K562 (cell line): ENCODE results near the gene ZSCAN32. TPM values are rescaled to one million over a fixed set of nuclear protein-coding genes. Genes with fewer than 3 reads are reported as not detected.

Experiments
- ATAC-seq: fragments of 200-7000 bp; cut with Tn5 transposase; 3 replicates; pipeline ENCODE4 v1.9.1; 2020; ENCODE audit warnings: moderate library complexity
- BruUV-seq: library from RNA; stranded (reverse); fragments of 400-500 nt; replicated peaks from 2 replicates; lab custom pipeline; 2021; lab: Mats Ljungman, UMichigan
- CTCF ChIA-PET: fragments of 300-600 bp; formaldehyde crosslinking; extraction: SDS; loops from one replicate; lab custom pipeline; 2021; ENCODE audit warnings: low intra/inter-chr PET ratio; lab: Yijun Ruan, JAX
- POLR2A ChIA-PET: fragments of 300-600, 350-650 bp; sonication (Branson Sonifier 250); formaldehyde crosslinking; extraction: SDS; loops from one replicate; lab custom pipeline; 2021; ENCODE audit warnings: antibody characterized with exemption, inconsistent platforms; lab: Yijun Ruan, JAX
- DNase-seq, 4 experiments: peaks; one replicate each; pipeline versions ENCODE4 v3.0.0 to v3.0.0-alpha.2; 2011 to 2018; ENCODE audit warnings: low spot score in 3 of 4, mixed read lengths in 3 of 4; ENCODE audit errors: extremely low read depth in 1 of 4
- FAIRE-seq: peaks from 2 replicates; lab custom pipeline; 2011; peaks lifted over from hg19 to GRCh38; lab: Jason Lieb, UNC
- H2AFZ ChIP-seq: 2 replicates; pipeline ENCODE4 v1.6.0; 2011; ENCODE audit warnings: low read depth, low read length, control low read depth, inconsistent platforms
- H3K27ac ChIP-seq: fragments of 200-600 bp; 3 replicates; pipeline ENCODE4 v1.8.0; 2011; ENCODE audit warnings: low read depth, mild to moderate bottlenecking, control low read depth, inconsistent platforms, low read length, moderate library complexity, mixed read lengths; ENCODE audit errors: extremely low read depth
- H3K27me3 ChIP-seq, 2 experiments: fragments of 300-600 bp in 1 of 2; 2 replicates in 1 of 2; 3 replicates in 1 of 2; pipeline versions ENCODE4 v1.6.0 to v1.8.0; 2011; ENCODE audit warnings: inconsistent platforms in 2 of 2, low read length in 2 of 2, mild to moderate bottlenecking in 1 of 2, mixed read lengths in 1 of 2, moderate library complexity in 1 of 2; ENCODE audit not compliant: control insufficient read depth in 2 of 2, insufficient read depth in 2 of 2
- H3K36me3 ChIP-seq: fragments of 300-600 bp; 3 replicates; pipeline ENCODE4 v1.8.0; 2011; ENCODE audit warnings: mild to moderate bottlenecking, low read length, inconsistent platforms; ENCODE audit not compliant: control insufficient read depth, insufficient read depth
- H3K4me1 ChIP-seq, 2 experiments: fragments of 200-600 bp in 1 of 2; replicated peaks in 1 of 2; 2 replicates in 1 of 2; 3 replicates in 1 of 2; pipeline versions ENCODE4 v1.5.1 to v1.8.0; 2011; ENCODE audit warnings: inconsistent platforms in 2 of 2, low read length in 2 of 2, mild to moderate bottlenecking in 1 of 2, mixed read lengths in 1 of 2, moderate library complexity in 1 of 2; ENCODE audit not compliant: control insufficient read depth in 2 of 2, insufficient read depth in 2 of 2
- H3K4me2 ChIP-seq: 2 replicates; pipeline ENCODE4 v1.6.1; 2011; ENCODE audit warnings: low read length, control low read depth, inconsistent platforms, mixed read lengths; ENCODE audit not compliant: insufficient read depth
- H3K4me3 ChIP-seq: fragments of 200-600 bp; sonication (generic), shearing (Covaris generic); 2 replicates; pipeline ENCODE4 v1.5.1; 2016; ENCODE audit warnings: control low read depth, inconsistent platforms
- H3K79me2 ChIP-seq: fragments of 200-600 bp; 3 replicates; pipeline ENCODE4 v1.8.0; 2011; ENCODE audit warnings: low read length, inconsistent platforms; ENCODE audit not compliant: control insufficient read depth, insufficient read depth
- H3K9ac ChIP-seq, 2 experiments: 2 replicates each; pipeline versions ENCODE4 v1.6.0 to v1.6.1; 2011; ENCODE audit warnings: low read depth in 2 of 2, low read length in 2 of 2, control low read depth in 1 of 2, inconsistent platforms in 1 of 2, mild to moderate bottlenecking in 1 of 2, mixed read lengths in 1 of 2; ENCODE audit not compliant: insufficient read depth in 1 of 2
- H3K9me1 ChIP-seq: one replicate; pipeline ENCODE4 v1.6.0; 2011; ENCODE audit warnings: inconsistent platforms, mild to moderate bottlenecking, low read length, moderate library complexity; ENCODE audit not compliant: control insufficient read depth, insufficient read depth
- H3K9me3 ChIP-seq: replicated peaks from 2 replicates; pipeline ENCODE4 v1.5.1; 2011; ENCODE audit warnings: low read depth, low read length, inconsistent platforms; ENCODE audit not compliant: control insufficient read depth, insufficient read depth
- H4K20me1 ChIP-seq: replicated peaks from 2 replicates; pipeline ENCODE4 v1.6.1; 2011; ENCODE audit warnings: low read length, inconsistent platforms, mixed read lengths; ENCODE audit not compliant: control insufficient read depth, insufficient read depth
- GATAD2A ChIP-seq: fragments of 450-650 bp; IDR thresholded peaks from 2 replicates; pipeline ENCODE4 v1.6.1; 2017
- NCOA2 ChIP-seq, 2 experiments: fragments of 450-650 bp; IDR thresholded peaks; 2 replicates each; pipeline ENCODE4 v1.6.1; 2018; ENCODE audit warnings: mild to moderate bottlenecking in 2 of 2, moderate library complexity in 1 of 2; ENCODE audit not compliant: partially characterized antibody in 2 of 2
- NR2C1 ChIP-seq, 2 experiments: fragments of 450-650 bp; IDR thresholded peaks; 2 replicates each; pipeline ENCODE4 v1.6.1; 2017; ENCODE audit warnings: mild to moderate bottlenecking in 2 of 2, antibody characterized with exemption in 1 of 2, inconsistent platforms in 1 of 2, missing compliant biosample characterization in 1 of 2, missing genetic modification characterization in 1 of 2
- PHF20 ChIP-seq: fragments of 450-650 bp; IDR thresholded peaks from 2 replicates; pipeline ENCODE4 v1.6.1; 2018; ENCODE audit not compliant: partially characterized antibody
- SMARCC2 ChIP-seq: fragments of 450-650 bp; IDR thresholded peaks from 2 replicates; pipeline ENCODE4 v1.6.1; 2017; ENCODE audit warnings: antibody characterized with exemption, moderate library complexity, mild to moderate bottlenecking, low read depth
- ZNF197 ChIP-seq: fragments of 200-800 bp; sonication (Bioruptor generic); IDR thresholded peaks from 2 replicates; pipeline ENCODE4 v1.6.1; 2016; ENCODE audit warnings: low read depth, missing genetic modification characterization, missing compliant biosample characterization
- ZNF431 ChIP-seq: sonication (generic); formaldehyde crosslinking; IDR thresholded peaks from 2 replicates; pipeline ENCODE4 v1.8.0; 2022; ENCODE audit warnings: mild to moderate bottlenecking, missing genetic modification reagents
- WGBS: fragments of 100-300 bp; shearing (Covaris generic); methylation state at CpG from one replicate; pipeline ENCODE4 v1.1.6; 2016; ENCODE audit warnings: low coverage, mixed read lengths; ENCODE audit not compliant: insufficient coverage; ENCODE audit errors: missing lambda C conversion rate; 5-methylcytosine and 5-hydroxymethylcytosine counted together
- in situ Hi-C: fragments of 300-500 bp; cut with MboI; formaldehyde crosslinking; loops from 4 replicates; pipeline ENCODE4 v1.15.0; 2018; ENCODE audit warnings: inconsistent platforms, mixed read lengths
- intact Hi-C: fragments of 100-400 bp; cut with micrococcal nuclease; formaldehyde crosslinking; loops from 2 replicates; pipeline ENCODE4 v1.14.2; 2022
- polyA plus RNA-seq, 8 experiments: library from polyadenylated mRNA; depleted of rRNA in 4 of 8; stranded (reverse) in 5 of 8; unstranded in 3 of 8; fragments of >200 nt; fragmentation: Nextera tagmentation in 2 of 8; fragmentation: Illumina TruSeq in 1 of 8; extraction: Ambion mirVana in 2 of 8; extraction: Trizol in 1 of 8; gene quantifications; 2 replicates each; pipeline versions ENCODE4 v1.2.1 to v1.2.3, GENCODE V29; 2011 to 2014; ENCODE audit warnings: inconsistent platforms in 1 of 8, missing spikeins in 1 of 8
- total RNA-seq, 7 experiments: library from RNA; depleted of rRNA in 6 of 7; stranded (reverse); fragments of >200 nt in 6 of 7; fragmentation: Illumina TruSeq in 2 of 7; extraction: Trizol in 2 of 7; gene quantifications; 2 replicates each; pipeline versions ENCODE4 v1.2.1 to v1.2.3, GENCODE V29; 2011 to 2021; ENCODE audit warnings: low replicate concordance in 1 of 7
- TF ChIP-seq, protein P1 (sequence below): fragments of 450-650 bp; formaldehyde crosslinking; IDR thresholded peaks from 2 replicates; pipeline ENCODE4 v1.4.0; 2022; ENCODE audit warnings: mild to moderate bottlenecking, moderate library complexity
- TF ChIP-seq, protein P2 (sequence below), 2 experiments: fragments of 450-650 bp; IDR thresholded peaks; 2 replicates each; pipeline ENCODE4 v1.6.1; 2018; ENCODE audit warnings: mild to moderate bottlenecking in 2 of 2, low read depth in 1 of 2; ENCODE audit not compliant: partially characterized antibody in 2 of 2

The ZSCAN32 gene
- total and polyA plus RNA-seq, 9 of the 15 experiments (the other 6 are each of a cell fraction or from before 2014, with no cell fraction given): 16.0 to 29.4 (median 19.2) TPM

DNA sequence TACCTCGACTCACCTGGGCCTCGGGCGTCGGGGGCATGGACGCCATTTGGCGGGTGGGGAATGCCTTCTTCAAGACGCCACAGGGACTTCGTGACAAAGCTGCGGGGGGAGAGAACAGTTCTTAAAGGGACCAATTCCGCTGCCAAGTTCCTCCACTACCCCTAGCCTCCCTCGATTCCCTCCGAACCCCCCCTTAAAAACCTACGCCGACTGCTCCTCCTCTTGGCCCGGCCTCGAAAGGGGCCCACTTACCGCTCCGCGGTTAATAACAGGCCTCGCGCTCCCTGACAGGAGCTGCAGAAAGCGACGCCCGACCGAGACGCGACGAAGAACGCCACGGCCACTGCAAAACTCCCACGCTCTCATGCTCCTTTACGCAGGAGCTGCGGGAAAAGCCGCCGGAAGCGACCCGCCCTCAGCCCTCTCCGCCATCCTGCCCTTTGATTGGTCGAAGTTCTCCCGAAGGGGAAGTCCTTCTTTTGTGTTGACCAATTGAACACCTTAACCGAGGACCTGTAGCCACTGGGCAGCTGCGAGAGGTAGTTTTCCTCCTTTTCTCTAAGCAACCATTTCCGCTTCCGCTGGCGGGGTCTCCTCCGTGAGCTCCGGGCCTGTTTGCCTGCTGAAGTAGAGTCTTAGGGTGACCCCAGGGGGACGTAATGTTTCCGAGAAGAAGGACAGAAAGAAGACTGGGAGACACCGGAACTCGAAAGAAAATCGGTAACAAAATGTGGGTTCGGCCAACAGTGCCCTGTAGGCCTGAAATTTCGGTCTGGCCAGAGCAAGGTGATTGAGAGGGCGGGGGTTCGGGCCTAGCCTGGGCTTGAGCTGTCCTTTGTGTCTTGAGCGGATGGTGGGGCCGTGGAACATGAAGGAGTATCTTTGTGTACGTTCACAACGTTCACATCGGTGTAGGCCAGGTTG, 42.6 kb upstream of the ZSCAN32 start, which contains the start of the genes NAA60 and ZNF597 (continued):
- no peak for TF ChIP-seq NCOA2 (IDR thresholded peaks at IDR 0.05; ENCODE audit: partially characterized antibody in 2 of 2)
- TF ChIP-seq GATAD2A: no peak
- TF ChIP-seq, protein P1, sequence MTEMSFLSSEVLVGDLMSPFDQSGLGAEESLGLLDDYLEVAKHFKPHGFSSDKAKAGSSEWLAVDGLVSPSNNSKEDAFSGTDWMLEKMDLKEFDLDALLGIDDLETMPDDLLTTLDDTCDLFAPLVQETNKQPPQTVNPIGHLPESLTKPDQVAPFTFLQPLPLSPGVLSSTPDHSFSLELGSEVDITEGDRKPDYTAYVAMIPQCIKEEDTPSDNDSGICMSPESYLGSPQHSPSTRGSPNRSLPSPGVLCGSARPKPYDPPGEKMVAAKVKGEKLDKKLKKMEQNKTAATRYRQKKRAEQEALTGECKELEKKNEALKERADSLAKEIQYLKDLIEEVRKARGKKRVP (CRISPR knock-in tag): no peak
- no peak for TF ChIP-seq ZNF431 (CRISPR knock-in tag)
- no peak for TF ChIP-seq PHF20
- no peak for TF ChIP-seq NR2C1 (IDR thresholded peaks at IDR 0.05)
- TF ChIP-seq NR2C1 (tag; IDR thresholded peaks at IDR 0.05): no peak

DNA sequence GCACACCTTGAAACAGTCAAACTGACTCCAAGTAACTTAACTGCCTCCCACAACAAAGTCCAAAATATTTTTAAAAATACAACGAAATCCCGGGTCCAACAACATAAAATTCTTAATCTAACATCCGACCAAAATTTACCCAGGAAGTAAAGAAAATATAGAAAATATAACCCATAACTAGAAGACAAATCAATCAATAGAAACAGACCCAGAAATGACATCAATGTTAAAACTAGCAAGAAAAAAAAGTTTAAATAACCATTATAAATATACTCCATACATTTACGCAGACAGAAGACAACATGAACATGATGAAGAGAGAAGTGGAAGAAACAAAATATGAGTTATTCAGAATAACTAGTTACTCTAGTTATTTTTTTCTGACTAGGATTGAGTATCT, 38.8 kb upstream of the ZSCAN32 start:
- BruUV-seq: no TSS peak
- TF ChIP-seq, protein P2, sequence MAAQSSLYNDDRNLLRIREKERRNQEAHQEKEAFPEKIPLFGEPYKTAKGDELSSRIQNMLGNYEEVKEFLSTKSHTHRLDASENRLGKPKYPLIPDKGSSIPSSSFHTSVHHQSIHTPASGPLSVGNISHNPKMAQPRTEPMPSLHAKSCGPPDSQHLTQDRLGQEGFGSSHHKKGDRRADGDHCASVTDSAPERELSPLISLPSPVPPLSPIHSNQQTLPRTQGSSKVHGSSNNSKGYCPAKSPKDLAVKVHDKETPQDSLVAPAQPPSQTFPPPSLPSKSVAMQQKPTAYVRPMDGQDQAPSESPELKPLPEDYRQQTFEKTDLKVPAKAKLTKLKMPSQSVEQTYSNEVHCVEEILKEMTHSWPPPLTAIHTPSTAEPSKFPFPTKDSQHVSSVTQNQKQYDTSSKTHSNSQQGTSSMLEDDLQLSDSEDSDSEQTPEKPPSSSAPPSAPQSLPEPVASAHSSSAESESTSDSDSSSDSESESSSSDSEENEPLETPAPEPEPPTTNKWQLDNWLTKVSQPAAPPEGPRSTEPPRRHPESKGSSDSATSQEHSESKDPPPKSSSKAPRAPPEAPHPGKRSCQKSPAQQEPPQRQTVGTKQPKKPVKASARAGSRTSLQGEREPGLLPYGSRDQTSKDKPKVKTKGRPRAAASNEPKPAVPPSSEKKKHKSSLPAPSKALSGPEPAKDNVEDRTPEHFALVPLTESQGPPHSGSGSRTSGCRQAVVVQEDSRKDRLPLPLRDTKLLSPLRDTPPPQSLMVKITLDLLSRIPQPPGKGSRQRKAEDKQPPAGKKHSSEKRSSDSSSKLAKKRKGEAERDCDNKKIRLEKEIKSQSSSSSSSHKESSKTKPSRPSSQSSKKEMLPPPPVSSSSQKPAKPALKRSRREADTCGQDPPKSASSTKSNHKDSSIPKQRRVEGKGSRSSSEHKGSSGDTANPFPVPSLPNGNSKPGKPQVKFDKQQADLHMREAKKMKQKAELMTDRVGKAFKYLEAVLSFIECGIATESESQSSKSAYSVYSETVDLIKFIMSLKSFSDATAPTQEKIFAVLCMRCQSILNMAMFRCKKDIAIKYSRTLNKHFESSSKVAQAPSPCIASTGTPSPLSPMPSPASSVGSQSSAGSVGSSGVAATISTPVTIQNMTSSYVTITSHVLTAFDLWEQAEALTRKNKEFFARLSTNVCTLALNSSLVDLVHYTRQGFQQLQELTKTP (IDR thresholded peaks at IDR 0.05; ENCODE audit: low read depth in 1 of 2, partially characterized antibody in 2 of 2): peak in 1 of 2 experiments; percentile 88
- TF ChIP-seq SMARCC2 (no peak), ZNF197 (no peak)
- TF ChIP-seq, all 486 proteins: peak for 1
- Histone ChIP-seq H2AFZ (no peak overlapping the region), H3K4me2 (no peak overlapping the region), H3K79me2 (no peaks in the 10 kb centered on the region), H3K4me1 (no peaks in the 10 kb centered on the region; a peak in 1 of 5 replicates), H3K9me1 (no peaks in the 10 kb centered on the region), H3K36me3 (no peaks in the 10 kb centered on the region), H3K4me3 (no peak overlapping the region), H3K9ac (no peak overlapping the region), H4K20me1 (no peaks in the 10 kb centered on the region), H3K9me3 (no peaks in the 10 kb centered on the region; the same call in 1 of the 2 replicates), H3K27ac (no peak overlapping the region), H3K27me3 (peaks cover 4 to 7% of the 10 kb centered on the region in 2 experiments; a peak in 3 of 5 replicates)
- no peak for ATAC-seq
- CTCF ChIA-PET: no interaction called here
- DNase-seq: no peak
- intact Hi-C loops: no loop called here
- POLR2A ChIA-PET: no interaction called here
- in situ Hi-C loops: no loop called here
- 23% methylated on average over 4 of the region's 4 CpGs for WGBS
- FAIRE-seq: no peak
